ENCODE data around the gene GPX6. TPM values are rescaled to one million over a fixed set of nuclear protein-coding genes. Genes with fewer than 3 reads are reported as not detected.
"Not testable (repeated sequence)": the region's sequence is repeated elsewhere in the genome, so short reads cannot be mapped to it uniquely, and the experiment has no call there.

Gene GPX6
- total RNA-seq, 1 donor from 2014 or later, result not detected

GRCh38 chr6:28553384-28553985, 37.9 kb upstream of the GPX6 start:
- DNase-seq (ENCODE audit: low spot score in 2 of 2), result no peak
- H3K4me1 ChIP-seq, result no peaks in the 10 kb centered on the region
- H3K4me3 ChIP-seq, result no peak overlapping the region
- TF ChIP-seq CTCF (IDR thresholded peaks at IDR 0.05), result no peak
- H3K9me3 ChIP-seq, result no peaks in the 10 kb centered on the region
- no peaks in the 10 kb centered on the region for H3K27me3 ChIP-seq
- no peak overlapping the region for H3K27ac ChIP-seq
- intact Hi-C loops (cut with DNase I), result no loop called here
- no peaks in the 10 kb centered on the region for H3K36me3 ChIP-seq

- Histone ChIP-seq H3K9me3 (no peaks in the 10 kb centered on the region), H3K36me3 (no peaks in the 10 kb centered on the region), H3K4me1 (no peaks in the 10 kb centered on the region), H3K27me3 (no peaks in the 10 kb centered on the region), H3K4me3 (no peak overlapping the region), H3K27ac (no peak overlapping the region)
- DNase-seq (ENCODE audit: low spot score in 2 of 2), result no peak
- TF ChIP-seq CTCF (IDR thresholded peaks at IDR 0.05), result no peak
- intact Hi-C loops (cut with DNase I), result no loop called here
Measured at GRCh38 chr6:28551891-28552666, 36.5 kb upstream of the GPX6 start.

GRCh38 chr6:28547003-28547402, 31.4 kb upstream of the GPX6 start:
- H3K27ac ChIP-seq; H3K36me3 ChIP-seq; H3K4me1 ChIP-seq; intact Hi-C loops (cut with DNase I); H3K27me3 ChIP-seq; DNase-seq (ENCODE audit: low spot score in 2 of 2); H3K9me3 ChIP-seq; H3K4me3 ChIP-seq: not testable (repeated sequence)

- no peaks in the 10 kb centered on the region for H3K27me3 ChIP-seq
- intact Hi-C loops (cut with DNase I), result no loop called here
- H3K4me1 ChIP-seq, result no peaks in the 10 kb centered on the region
- DNase-seq (ENCODE audit: low spot score in 2 of 2), result no peak
- H3K4me3 ChIP-seq, result no peak overlapping the region
- no peaks in the 10 kb centered on the region for H3K36me3 ChIP-seq
- no peaks in the 10 kb centered on the region for H3K9me3 ChIP-seq
- TF ChIP-seq CTCF (IDR thresholded peaks at IDR 0.05), result no peak
- no peak overlapping the region for H3K27ac ChIP-seq
Measured at GRCh38 chr6:28545955-28546354, 30.4 kb upstream of the GPX6 start.

- no peaks in the 10 kb centered on the region for H3K36me3 ChIP-seq
- no peaks in the 10 kb centered on the region for H3K9me3 ChIP-seq
- TF ChIP-seq CTCF (IDR thresholded peaks at IDR 0.05), result no peak
- intact Hi-C loops (cut with DNase I), result no loop called here
- no peak overlapping the region for H3K4me3 ChIP-seq
- no peaks in the 10 kb centered on the region for H3K27me3 ChIP-seq
- DNase-seq (ENCODE audit: low spot score in 2 of 2), result no peak
- H3K27ac ChIP-seq, result no peak overlapping the region
- no peaks in the 10 kb centered on the region for H3K4me1 ChIP-seq
Measured at GRCh38 chr6:28543651-28544610, 28.3 kb upstream of the GPX6 start.
